Cardiac fibroblast (primary cell): Measurements from ENCODE around the gene ARHGEF38.
A peak's percentile ranks its signal among the peaks of the same experiment; 100 is the strongest.

ENCODE experiments used
- DNase-seq, 2 donors: peaks; one replicate each; pipeline versions ENCODE4 v3.0.0 to v3.0.0-alpha.2; 2010; ENCODE audit warnings: low read depth in 2 of 2
- H3K4me3 ChIP-seq, 2 donors: replicated peaks in 1 of 2; 1 replicate in 1 of 2; 2 replicates in 1 of 2; pipeline ENCODE4 v1.5.1; 2011; ENCODE audit warnings: low read depth in 2 of 2, low read length in 2 of 2, mild to moderate bottlenecking in 2 of 2, moderate library complexity in 1 of 2
- TF ChIP-seq, protein P1 (sequence below): IDR thresholded peaks from one replicate; pipeline ENCODE4 v1.5.1; 2011; ENCODE audit warnings: low read depth, mild to moderate bottlenecking, low read length, inconsistent platforms

Gene ARHGEF38

DNA sequence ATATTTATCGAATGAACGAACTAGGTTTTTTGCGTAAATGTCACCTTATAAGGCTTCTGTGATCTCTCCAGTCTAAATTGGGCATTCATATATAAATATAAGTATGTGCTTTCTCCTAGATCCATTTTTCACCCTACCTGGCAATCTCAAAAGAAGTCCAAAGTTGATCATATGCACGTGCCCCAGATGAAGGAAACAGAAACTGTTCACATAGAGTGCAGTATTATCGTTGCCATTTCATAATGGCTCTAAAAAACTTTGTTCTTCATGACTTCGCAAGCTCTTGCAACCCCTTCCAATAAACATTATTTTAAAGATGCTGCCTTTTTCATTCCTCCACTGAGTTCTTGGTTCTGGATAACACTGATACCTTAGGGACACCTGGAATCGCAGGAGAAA is 155.4 kb downstream of the ARHGEF38 start:
- H3K4me3 ChIP-seq, result peak overlapping the region; percentile 90 to 93
- DNase-seq, result no peak
- TF ChIP-seq, protein P1, sequence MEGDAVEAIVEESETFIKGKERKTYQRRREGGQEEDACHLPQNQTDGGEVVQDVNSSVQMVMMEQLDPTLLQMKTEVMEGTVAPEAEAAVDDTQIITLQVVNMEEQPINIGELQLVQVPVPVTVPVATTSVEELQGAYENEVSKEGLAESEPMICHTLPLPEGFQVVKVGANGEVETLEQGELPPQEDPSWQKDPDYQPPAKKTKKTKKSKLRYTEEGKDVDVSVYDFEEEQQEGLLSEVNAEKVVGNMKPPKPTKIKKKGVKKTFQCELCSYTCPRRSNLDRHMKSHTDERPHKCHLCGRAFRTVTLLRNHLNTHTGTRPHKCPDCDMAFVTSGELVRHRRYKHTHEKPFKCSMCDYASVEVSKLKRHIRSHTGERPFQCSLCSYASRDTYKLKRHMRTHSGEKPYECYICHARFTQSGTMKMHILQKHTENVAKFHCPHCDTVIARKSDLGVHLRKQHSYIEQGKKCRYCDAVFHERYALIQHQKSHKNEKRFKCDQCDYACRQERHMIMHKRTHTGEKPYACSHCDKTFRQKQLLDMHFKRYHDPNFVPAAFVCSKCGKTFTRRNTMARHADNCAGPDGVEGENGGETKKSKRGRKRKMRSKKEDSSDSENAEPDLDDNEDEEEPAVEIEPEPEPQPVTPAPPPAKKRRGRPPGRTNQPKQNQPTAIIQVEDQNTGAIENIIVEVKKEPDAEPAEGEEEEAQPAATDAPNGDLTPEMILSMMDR, result no peak

DNA sequence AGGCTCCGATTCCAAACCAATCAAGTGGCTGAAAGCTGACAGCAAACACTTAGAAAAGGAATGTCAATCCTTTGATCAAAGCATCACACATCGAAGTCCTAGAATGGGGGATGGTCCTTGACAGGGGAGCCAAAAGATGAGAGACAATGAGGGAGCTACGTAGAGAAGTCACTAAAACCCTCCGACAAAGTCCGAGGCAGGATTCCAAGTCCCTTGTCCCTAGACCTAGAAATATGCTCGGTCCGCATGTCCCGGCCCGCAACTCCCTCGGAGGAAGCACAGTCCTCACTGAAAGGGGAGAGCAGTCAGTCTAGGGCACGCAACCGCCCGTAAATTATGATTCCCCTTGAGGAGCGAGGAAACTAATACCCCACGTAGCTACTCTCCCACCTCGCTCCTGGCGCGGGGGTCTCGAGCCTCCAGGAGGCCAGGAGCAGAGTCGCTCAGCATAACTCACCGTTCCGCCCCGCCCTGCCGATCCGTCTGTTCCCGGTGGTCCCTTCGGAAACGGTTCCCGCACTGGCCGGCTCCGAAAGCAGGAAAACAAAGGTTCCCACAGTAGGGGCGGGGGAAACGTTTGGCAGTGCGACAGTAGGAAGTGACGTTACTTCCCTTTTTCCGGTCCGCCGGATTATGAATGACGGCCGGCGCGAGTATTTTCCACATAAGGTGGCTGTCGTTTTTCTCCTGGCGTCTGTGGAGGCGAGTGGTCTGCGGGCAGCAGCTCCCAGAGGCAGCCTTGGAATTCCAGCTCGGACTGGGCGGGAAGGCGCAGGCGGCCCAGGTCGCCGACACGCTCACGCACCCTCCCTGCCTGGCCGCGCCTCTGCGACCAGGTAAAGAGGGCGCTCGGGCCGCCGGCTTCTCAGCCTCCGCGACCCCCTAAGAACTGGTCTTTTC is 156.0 kb downstream of the ARHGEF38 start, which contains the start of the genes GSTCD and INTS12:
Gene GSTCD, plus strand, starts transcription at position 604 of the 900 bp plus-strand sequence. CDS start 8,830 bp downstream, outside the sequence.
Gene INTS12, minus strand, starts transcription at position 509 of the 900 bp plus-strand sequence. CDS start 8,684 bp downstream, outside the sequence.
- TF ChIP-seq, protein P1, result no peak
- peak within 1 kb of the TSS; percentile 90 to 93 for H3K4me3 ChIP-seq
- DNase-seq, result peak; percentile 94 to 96

- TF ChIP-seq, protein P1, result no peak
- H3K4me3 ChIP-seq, result peak overlapping the region; percentile 90 to 93
- peak; percentile 18 to 27 for DNase-seq
Measured at GRCh38 chr4:105709081-105709450, 156.6 kb downstream of the ARHGEF38 start.

DNA sequence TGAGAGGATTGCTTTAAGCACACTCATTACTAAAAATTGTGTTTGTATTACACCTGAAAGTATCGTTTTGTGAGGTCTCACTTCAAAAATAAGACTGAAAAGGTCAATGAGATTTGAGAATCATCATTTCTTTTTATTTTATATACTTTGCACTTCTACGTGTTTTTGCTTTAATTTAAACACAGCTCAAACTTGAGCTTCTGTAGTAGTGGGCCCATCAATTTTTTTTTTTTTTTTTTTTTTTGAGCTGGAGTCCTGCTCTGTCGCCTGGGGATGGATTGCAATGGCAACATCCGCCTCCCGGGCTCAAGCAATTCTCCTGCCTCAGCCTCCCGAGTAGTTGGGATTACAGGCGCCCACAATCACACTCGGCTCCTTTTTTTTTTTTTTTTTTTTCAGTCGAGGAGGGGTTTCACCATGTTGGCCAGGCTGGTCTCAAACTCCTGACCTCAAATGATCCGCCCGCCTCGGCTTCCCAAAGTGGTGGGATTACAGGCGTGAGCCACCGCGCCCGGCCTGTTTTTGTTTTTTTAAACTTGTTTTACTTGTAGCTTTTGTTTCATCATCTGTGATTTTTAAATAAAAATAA is 157.7 kb downstream of the ARHGEF38 start:
- no peak overlapping the region for H3K4me3 ChIP-seq
- TF ChIP-seq, protein P1, result no peak
- DNase-seq, result no peak

DNA sequence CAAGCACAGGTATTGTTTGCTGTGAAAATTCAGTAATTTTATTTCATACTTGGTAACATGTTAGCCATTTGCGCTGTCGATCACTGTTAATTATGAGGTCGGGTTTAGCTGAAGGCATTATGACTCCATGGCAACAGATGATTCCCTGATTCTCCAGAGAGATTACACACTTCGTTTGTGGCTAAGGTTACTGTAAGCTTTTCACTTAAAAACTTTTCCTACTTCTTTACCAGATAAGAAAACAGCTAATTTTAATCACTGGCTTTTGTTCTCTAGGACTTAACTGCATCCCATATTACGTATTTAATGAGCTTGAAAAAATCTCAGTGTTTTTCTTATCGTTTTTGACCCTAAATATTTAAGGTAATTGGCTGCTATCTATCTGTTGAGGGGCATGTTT is 158.3 kb downstream of the ARHGEF38 start:
- TF ChIP-seq, protein P1, result no peak
- no peak overlapping the region for H3K4me3 ChIP-seq

DNA sequence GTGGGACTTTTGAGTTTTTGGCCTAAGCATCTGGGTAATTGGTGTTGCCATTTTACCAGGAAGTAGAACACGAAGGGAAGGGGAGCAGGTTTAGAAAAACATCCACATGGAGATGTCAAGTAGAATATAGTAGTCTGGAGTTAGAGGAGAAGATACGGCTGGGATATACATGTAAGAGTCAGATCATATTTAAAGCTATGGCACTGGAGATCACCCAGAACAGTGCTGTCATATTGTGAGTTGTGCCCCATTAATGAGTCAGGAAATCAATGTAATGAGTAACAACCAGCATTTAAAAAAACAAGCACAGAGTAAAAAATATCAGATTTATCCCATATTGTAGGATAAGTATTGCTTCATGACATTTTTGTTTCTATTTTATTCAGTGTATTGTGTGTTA is 160.3 kb downstream of the ARHGEF38 start:
- no peak overlapping the region for H3K4me3 ChIP-seq
- TF ChIP-seq, protein P1, result no peak
- DNase-seq, result no peak

More for the DNA sequence above, 158.3 kb downstream of the ARHGEF38 start:
- no peak for DNase-seq
